GM12892 (cell line): ENCODE results near the gene HIPK4.

ENCODE experiments used
- POLR2A ChIP-seq: IDR thresholded peaks from 2 replicates; pipeline ENCODE4 v1.6.1; 2011; ENCODE audit warnings: low read depth, low read length, control low read depth
- POLR2AphosphoS5 ChIP-seq: IDR thresholded peaks from 2 replicates; pipeline ENCODE4 v1.6.1; 2011; ENCODE audit warnings: low read depth, low read length, control low read depth
- TAF1 ChIP-seq: IDR thresholded peaks from 2 replicates; pipeline ENCODE4 v1.6.1; 2011; ENCODE audit warnings: low read depth, mild to moderate bottlenecking, control low read depth, low read length, borderline replicate concordance

DNA sequence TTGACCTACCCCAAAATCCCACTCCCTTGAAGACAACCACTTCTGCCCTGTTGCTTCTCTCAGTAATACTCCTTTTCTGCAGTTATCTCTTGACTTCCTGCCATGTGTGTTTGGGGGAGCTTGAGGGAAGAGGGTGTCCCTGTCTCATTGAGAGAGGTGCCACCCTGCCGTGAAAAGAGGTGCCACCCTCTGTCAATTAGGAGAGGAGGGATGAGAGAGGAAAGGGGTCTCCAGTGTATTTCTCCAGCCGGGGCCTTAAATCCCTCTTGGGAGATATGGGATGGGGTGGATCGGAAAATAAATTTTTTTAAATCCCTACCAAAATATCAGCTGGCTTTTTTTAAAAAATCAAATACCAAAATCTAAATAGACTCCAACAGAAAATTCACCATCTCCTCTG, 25.0 kb downstream of the HIPK4 start:
- no peak for TF ChIP-seq POLR2A
- TF ChIP-seq POLR2AphosphoS5 = no peak
- no peak for TF ChIP-seq TAF1
